Activated CD8-positive, alpha-beta memory T cell treated with anti-CD3 and anti-CD28 coated beads, Interleukin-2, amount 10 ng/mL, durations not matched to agents 7 days and 5 days (primary cell): Measurements from ENCODE around the gene VIM. TPM values are rescaled to one million over a fixed set of nuclear protein-coding genes. Genes with fewer than 3 reads are reported as not detected.

Source experiments
- ATAC-seq: fragments of 150-1000 bp; cut with Tn5 transposase; one replicate; pipeline ENCODE4 v1.10.0; 2021; ENCODE audit warnings: moderate library complexity
- CTCF ChIA-PET: fragments of 350-600 bp; sonication (Branson Sonifier 250); formaldehyde crosslinking; loops from one replicate; lab custom pipeline; 2021; ENCODE audit warnings: antibody characterized with exemption; lab: Charles Lee
- DNase-seq: peaks from one replicate; pipeline ENCODE4 v3.0.0-alpha.2; 2020
- H3K27ac Mint-ChIP-seq: one replicate; pipeline ENCODE4 v1.8.0; 2021; ENCODE audit warnings: mild to moderate bottlenecking, mixed read lengths
- H3K27me3 Mint-ChIP-seq: one replicate; pipeline ENCODE4 v1.8.0; 2021; ENCODE audit warnings: mixed read lengths
- H3K36me3 Mint-ChIP-seq: one replicate; pipeline ENCODE4 v1.8.0; 2021; ENCODE audit warnings: mild to moderate bottlenecking, mixed read lengths
- H3K4me1 Mint-ChIP-seq: one replicate; pipeline ENCODE4 v1.8.0; 2021; ENCODE audit warnings: mixed read lengths
- H3K4me3 Mint-ChIP-seq: one replicate; pipeline ENCODE4 v1.8.0; 2021; ENCODE audit warnings: mild to moderate bottlenecking, moderate library complexity, mixed read lengths
- H3K9me3 Mint-ChIP-seq: one replicate; pipeline ENCODE4 v1.8.0; 2022; ENCODE audit warnings: low read depth, mixed read lengths
- total RNA-seq, 2 experiments: library from RNA; stranded (reverse); gene quantifications; one replicate each; pipeline ENCODE4 v1.2.3, GENCODE V29; 2021

VIM gene
- total RNA-seq, 2 experiments from 2014 or later: 1,771 to 2,143 TPM

DNA sequence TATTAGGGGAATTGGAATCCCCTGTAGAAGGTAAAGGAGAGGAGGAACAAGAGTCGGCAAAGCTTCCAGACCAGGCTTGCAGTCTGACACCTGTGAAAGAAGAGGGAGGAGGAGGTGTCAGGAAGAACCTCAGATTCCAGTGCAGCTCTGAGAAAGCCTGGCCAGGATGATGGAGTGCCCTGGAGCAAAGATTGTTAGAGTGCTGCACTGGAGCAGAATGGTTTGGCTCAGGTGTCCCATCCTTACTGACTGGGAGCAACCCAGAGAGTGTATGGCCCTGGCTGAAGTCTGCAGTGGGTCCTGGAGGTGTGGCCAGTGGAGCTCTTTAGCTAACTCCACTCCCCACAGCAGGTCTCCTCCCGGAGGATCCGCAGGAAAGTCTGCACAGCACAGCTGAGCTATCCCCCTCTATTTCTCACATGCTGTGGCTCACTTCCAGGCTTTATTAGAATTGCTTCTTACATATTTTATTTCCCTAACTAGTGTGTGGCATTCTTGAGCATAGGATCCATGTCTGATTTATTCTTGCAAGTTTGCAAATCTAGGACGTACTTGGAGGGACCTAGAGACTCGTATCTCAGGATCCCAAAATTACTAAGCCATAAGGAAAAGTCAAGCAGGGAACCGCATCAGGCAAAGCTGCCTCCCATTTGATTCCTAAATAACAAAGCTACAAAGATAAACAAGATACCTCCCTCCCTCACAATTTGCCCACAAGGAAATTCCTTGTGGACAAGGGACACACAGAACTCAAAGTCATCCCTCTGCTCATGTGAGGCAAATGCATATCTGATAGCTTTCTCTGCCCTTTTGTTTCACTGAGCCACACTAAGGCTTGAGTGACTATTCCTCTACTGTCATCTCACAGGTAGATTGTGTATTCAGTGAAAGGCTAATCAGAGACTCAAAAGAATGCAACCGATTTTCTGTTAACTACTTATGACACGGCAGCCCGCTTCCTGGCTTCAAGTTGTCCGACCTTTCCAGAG, 58.8 kb downstream of the VIM start:
- no peak for ATAC-seq
- CTCF ChIA-PET: no interaction called here

More for the DNA sequence above, 58.8 kb downstream of the VIM start:
- DNase-seq: no peak
- Mint-ChIP-seq H3K4me3 (no peak overlapping the region), H3K36me3 (no peaks in the 10 kb centered on the region), H3K9me3 (peaks cover 2% of the 10 kb centered on the region), H3K4me1 (no peaks in the 10 kb centered on the region), H3K27ac (no peak overlapping the region), H3K27me3 (peaks cover 30% of the 10 kb centered on the region)

Other genes starting within 250 kb of the VIM start
- gene CUBN, start 98.4 kb upstream of the VIM start, total RNA-seq: 1 to 10 TPM in 1 of 2 experiments, under 1 TPM in 1; 0.56 to 1.1 TPM
- 1 to 10 TPM; 7.7 to 9.2 TPM for gene TRDMT1, start 26.6 kb upstream of the VIM start, total RNA-seq
- not detected for gene ST8SIA6, start 226.4 kb downstream of the VIM start, total RNA-seq